ENCODE measurements around the gene LLPH.

- TF ChIP-seq RAD21 (IDR thresholded peaks at IDR 0.05; ENCODE audit: low read depth), result no peak
- no peak for TF ChIP-seq CREB1 (IDR thresholded peaks at IDR 0.05; ENCODE audit: low read depth)
- no peak for TF ChIP-seq EGR1 (IDR thresholded peaks at IDR 0.05)
- TF ChIP-seq, protein P1, sequence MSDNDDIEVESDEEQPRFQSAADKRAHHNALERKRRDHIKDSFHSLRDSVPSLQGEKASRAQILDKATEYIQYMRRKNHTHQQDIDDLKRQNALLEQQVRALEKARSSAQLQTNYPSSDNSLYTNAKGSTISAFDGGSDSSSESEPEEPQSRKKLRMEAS (IDR thresholded peaks at IDR 0.05), result no peak
- TF ChIP-seq NFIC (IDR thresholded peaks at IDR 0.05), result no peak
Observed at GRCh38 chr12:66113471-66113870, 17.1 kb downstream of the LLPH start.
